Measurements from ENCODE around the gene MCOLN2.

The MCOLN2 gene

GRCh38 chr1:84957966-84958365 lies 38.9 kb downstream of the MCOLN2 start:
- TF ChIP-seq MYC (IDR thresholded peaks at IDR 0.05; ENCODE audit: low read depth, low read length) = no peak
- no peak for TF ChIP-seq POLR2A (IDR thresholded peaks at IDR 0.05; ENCODE audit: extremely low read depth, insufficient read length)
- no peak for TF ChIP-seq CTCF (IDR thresholded peaks at IDR 0.05; ENCODE audit: low read depth, low read length)
- no peak for TF ChIP-seq MAX (IDR thresholded peaks at IDR 0.05; ENCODE audit: low read depth, low read length)
- no peak for DNase-seq (ENCODE audit: low read depth)
- H3K4me3 ChIP-seq (ENCODE audit: low read depth, low read length) = no peak overlapping the region

DNA sequence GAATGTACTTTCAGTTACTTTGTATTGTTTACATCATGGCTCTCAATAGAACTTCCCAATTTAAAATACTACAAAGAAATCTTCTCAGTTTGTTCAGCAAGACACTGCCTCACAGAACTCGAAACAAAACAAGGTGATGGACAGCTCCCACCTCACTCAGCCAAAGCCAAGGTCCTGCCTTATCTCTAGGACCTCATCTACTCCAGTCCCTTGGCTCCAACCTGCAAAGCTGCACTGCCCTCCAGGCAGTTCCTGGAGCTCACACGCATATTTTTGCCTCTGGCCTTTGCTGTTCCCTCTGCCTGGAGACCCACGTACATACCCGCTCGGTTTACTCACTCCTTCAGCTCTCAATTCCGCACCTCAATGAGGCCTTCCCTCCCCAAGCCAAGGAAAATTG lies 40.3 kb downstream of the MCOLN2 start:
- no peak for TF ChIP-seq MAX (IDR thresholded peaks at IDR 0.05; ENCODE audit: low read depth, low read length)
- no peak for TF ChIP-seq MYC (IDR thresholded peaks at IDR 0.05; ENCODE audit: low read depth, low read length)
- TF ChIP-seq CTCF (IDR thresholded peaks at IDR 0.05; ENCODE audit: low read depth, low read length) = no peak
- no peak for TF ChIP-seq POLR2A (IDR thresholded peaks at IDR 0.05; ENCODE audit: extremely low read depth, insufficient read length)
- no peak overlapping the region for H3K4me3 ChIP-seq (ENCODE audit: low read depth, low read length)
- DNase-seq (ENCODE audit: low read depth) = no peak

GRCh38 chr1:84956097-84956496 lies 40.8 kb downstream of the MCOLN2 start:
- H3K4me3 ChIP-seq (ENCODE audit: low read depth, low read length) = no peak overlapping the region
- no peak for DNase-seq (ENCODE audit: low read depth)
- TF ChIP-seq CTCF (IDR thresholded peaks at IDR 0.05; ENCODE audit: low read depth, low read length) = no peak
- TF ChIP-seq MYC (IDR thresholded peaks at IDR 0.05; ENCODE audit: low read depth, low read length) = no peak
- no peak for TF ChIP-seq MAX (IDR thresholded peaks at IDR 0.05; ENCODE audit: low read depth, low read length)
- no peak for TF ChIP-seq POLR2A (IDR thresholded peaks at IDR 0.05; ENCODE audit: extremely low read depth, insufficient read length)

- TF ChIP-seq POLR2A (IDR thresholded peaks at IDR 0.05; ENCODE audit: extremely low read depth, insufficient read length) = no peak
- no peak for TF ChIP-seq MYC (IDR thresholded peaks at IDR 0.05; ENCODE audit: low read depth, low read length)
- TF ChIP-seq CTCF (IDR thresholded peaks at IDR 0.05; ENCODE audit: low read depth, low read length) = no peak
- TF ChIP-seq MAX (IDR thresholded peaks at IDR 0.05; ENCODE audit: low read depth, low read length) = no peak
- no peak overlapping the region for H3K4me3 ChIP-seq (ENCODE audit: low read depth, low read length)
- DNase-seq (ENCODE audit: low read depth) = no peak
Measured at GRCh38 chr1:84949664-84950063, 47.2 kb downstream of the MCOLN2 start.

- no peak for TF ChIP-seq MYC (IDR thresholded peaks at IDR 0.05; ENCODE audit: low read depth, low read length)
- H3K4me3 ChIP-seq (ENCODE audit: low read depth, low read length) = no peak overlapping the region
- DNase-seq (ENCODE audit: low read depth) = no peak
Measured at GRCh38 chr1:84947536-84948410, 49.1 kb downstream of the MCOLN2 start.

GRCh38 chr1:84946631-84947030 lies 50.3 kb downstream of the MCOLN2 start:
- no peak for DNase-seq (ENCODE audit: low read depth)
- TF ChIP-seq MAX (IDR thresholded peaks at IDR 0.05; ENCODE audit: low read depth, low read length) (no peak), POLR2A (IDR thresholded peaks at IDR 0.05; ENCODE audit: extremely low read depth, insufficient read length) (no peak), MYC (IDR thresholded peaks at IDR 0.05; ENCODE audit: low read depth, low read length) (no peak), CTCF (IDR thresholded peaks at IDR 0.05; ENCODE audit: low read depth, low read length) (no peak)
- H3K4me3 ChIP-seq (ENCODE audit: low read depth, low read length) = no peak overlapping the region
